ENCODE results near the gene KCNE1.

KCNE1 gene

DNA sequence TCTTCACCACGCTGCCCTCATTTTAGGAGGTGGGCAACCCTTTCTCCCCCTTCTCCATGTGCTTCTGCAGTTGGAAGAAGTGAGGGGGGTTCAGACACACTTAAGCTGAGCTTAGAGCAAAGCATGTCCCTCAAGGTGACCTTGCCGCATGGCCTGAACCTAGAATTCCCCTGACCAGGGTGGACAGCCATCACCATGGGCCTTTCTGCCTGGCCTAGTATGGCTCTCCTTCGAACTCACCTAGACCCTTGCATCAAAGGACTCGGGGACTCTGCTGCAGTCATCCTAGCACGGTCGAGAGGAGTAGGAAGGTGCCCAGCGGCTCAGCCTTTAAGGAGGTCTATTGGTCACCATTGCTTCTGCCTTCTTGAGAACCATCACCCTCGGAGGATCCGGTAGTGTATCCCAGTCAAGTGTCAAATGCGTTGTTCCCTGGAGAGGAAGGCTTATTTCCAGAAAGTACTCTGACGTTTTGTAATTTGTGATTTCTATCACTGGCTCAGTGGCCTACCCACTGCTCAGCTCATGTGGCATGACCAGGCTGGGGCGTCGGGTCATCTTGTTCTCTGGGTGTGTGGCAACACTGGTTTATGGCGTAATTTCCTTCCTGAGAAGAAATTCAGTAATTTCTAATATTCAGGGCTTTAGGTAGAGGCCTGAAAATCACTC, at the start of gene KCNE1:
TSS of gene KCNE1 (minus strand) at position 424 of the 669 bp plus-strand sequence. CDS start 62,576 bp downstream, outside the sequence.
- no peaks in the 10 kb centered on the region for H3K9me2 ChIP-seq (replicated peaks; ENCODE audit: insufficient read depth, low read length)
- H2AFZ ChIP-seq (ENCODE audit: low read length) = no peak within 1 kb of the TSS
- TF ChIP-seq, protein P1, sequence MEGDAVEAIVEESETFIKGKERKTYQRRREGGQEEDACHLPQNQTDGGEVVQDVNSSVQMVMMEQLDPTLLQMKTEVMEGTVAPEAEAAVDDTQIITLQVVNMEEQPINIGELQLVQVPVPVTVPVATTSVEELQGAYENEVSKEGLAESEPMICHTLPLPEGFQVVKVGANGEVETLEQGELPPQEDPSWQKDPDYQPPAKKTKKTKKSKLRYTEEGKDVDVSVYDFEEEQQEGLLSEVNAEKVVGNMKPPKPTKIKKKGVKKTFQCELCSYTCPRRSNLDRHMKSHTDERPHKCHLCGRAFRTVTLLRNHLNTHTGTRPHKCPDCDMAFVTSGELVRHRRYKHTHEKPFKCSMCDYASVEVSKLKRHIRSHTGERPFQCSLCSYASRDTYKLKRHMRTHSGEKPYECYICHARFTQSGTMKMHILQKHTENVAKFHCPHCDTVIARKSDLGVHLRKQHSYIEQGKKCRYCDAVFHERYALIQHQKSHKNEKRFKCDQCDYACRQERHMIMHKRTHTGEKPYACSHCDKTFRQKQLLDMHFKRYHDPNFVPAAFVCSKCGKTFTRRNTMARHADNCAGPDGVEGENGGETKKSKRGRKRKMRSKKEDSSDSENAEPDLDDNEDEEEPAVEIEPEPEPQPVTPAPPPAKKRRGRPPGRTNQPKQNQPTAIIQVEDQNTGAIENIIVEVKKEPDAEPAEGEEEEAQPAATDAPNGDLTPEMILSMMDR (IDR thresholded peaks at IDR 0.05; ENCODE audit: low read length) = no peak
- TF ChIP-seq EZH2phosphoT487 (IDR thresholded peaks at IDR 0.05; ENCODE audit: low read length) (no peak), EZH2 (optimal IDR thresholded peaks at IDR 0.05; ENCODE audit: low read depth, low read length) (no peak)
- no peak within 1 kb of the TSS for H3K9ac ChIP-seq (ENCODE audit: low read length)
- H3K27me3 ChIP-seq (replicated peaks; ENCODE audit: insufficient read depth, low read length) = no peaks in the 10 kb centered on the region
- no peak for DNase-seq
- H3K9me3 ChIP-seq (replicated peaks; ENCODE audit: insufficient read depth, low read length) = no peaks in the 10 kb centered on the region
- H4K20me1 ChIP-seq (ENCODE audit: insufficient read depth, low read length) = no peaks in the 10 kb centered on the region
- H3K4me2 ChIP-seq (ENCODE audit: low read depth, low read length) = no peak within 1 kb of the TSS
- H3F3A ChIP-seq (ENCODE audit: insufficient read depth, low read length) = no peaks in the 10 kb centered on the region
- no peak within 1 kb of the TSS for H3K27ac ChIP-seq (ENCODE audit: low read length)
- no peaks in the 10 kb centered on the region for H3K79me2 ChIP-seq (ENCODE audit: low read length)
- H3K4me3 ChIP-seq (ENCODE audit: low read length) = no peak within 1 kb of the TSS
- H3K36me3 ChIP-seq (replicated peaks; ENCODE audit: insufficient read depth, low read length) = no peaks in the 10 kb centered on the region
- H3K4me1 ChIP-seq (ENCODE audit: low read length) = no peaks in the 10 kb centered on the region

GRCh38 chr21:34561806-34562205, 49.8 kb upstream of the KCNE1 start:
- TF ChIP-seq, protein P1 (IDR thresholded peaks at IDR 0.05; ENCODE audit: low read length) = no peak
- TF ChIP-seq EZH2 (optimal IDR thresholded peaks at IDR 0.05; ENCODE audit: low read depth, low read length) = no peak
- no peak for TF ChIP-seq EZH2phosphoT487 (IDR thresholded peaks at IDR 0.05; ENCODE audit: low read length)
- Histone ChIP-seq H3F3A (ENCODE audit: insufficient read depth, low read length) (no peaks in the 10 kb centered on the region), H3K27ac (ENCODE audit: low read length) (no peak overlapping the region), H3K9ac (ENCODE audit: low read length) (no peak overlapping the region), H3K4me1 (ENCODE audit: low read length) (no peaks in the 10 kb centered on the region), H3K4me2 (ENCODE audit: low read depth, low read length) (no peak overlapping the region), H3K36me3 (replicated peaks; ENCODE audit: insufficient read depth, low read length) (no peaks in the 10 kb centered on the region), H3K9me2 (replicated peaks; ENCODE audit: insufficient read depth, low read length) (no peaks in the 10 kb centered on the region), H3K27me3 (replicated peaks; ENCODE audit: insufficient read depth, low read length) (no peaks in the 10 kb centered on the region), H3K79me2 (ENCODE audit: low read length) (no peaks in the 10 kb centered on the region), H3K4me3 (ENCODE audit: low read length) (no peak overlapping the region), H4K20me1 (ENCODE audit: insufficient read depth, low read length) (no peaks in the 10 kb centered on the region), H3K9me3 (replicated peaks; ENCODE audit: insufficient read depth, low read length) (no peaks in the 10 kb centered on the region), H2AFZ (ENCODE audit: low read length) (no peak overlapping the region)
- DNase-seq = no peak

- Histone ChIP-seq H4K20me1 (ENCODE audit: insufficient read depth, low read length) (no peaks in the 10 kb centered on the region), H3K79me2 (ENCODE audit: low read length) (no peaks in the 10 kb centered on the region), H3K36me3 (replicated peaks; ENCODE audit: insufficient read depth, low read length) (no peaks in the 10 kb centered on the region), H2AFZ (ENCODE audit: low read length) (no peak overlapping the region), H3K9me3 (replicated peaks; ENCODE audit: insufficient read depth, low read length) (no peaks in the 10 kb centered on the region), H3K9me2 (replicated peaks; ENCODE audit: insufficient read depth, low read length) (no peaks in the 10 kb centered on the region), H3K27ac (ENCODE audit: low read length) (no peak overlapping the region), H3K27me3 (replicated peaks; ENCODE audit: insufficient read depth, low read length) (no peaks in the 10 kb centered on the region), H3F3A (ENCODE audit: insufficient read depth, low read length) (no peaks in the 10 kb centered on the region), H3K4me2 (ENCODE audit: low read depth, low read length) (no peak overlapping the region), H3K9ac (ENCODE audit: low read length) (no peak overlapping the region), H3K4me1 (ENCODE audit: low read length) (no peaks in the 10 kb centered on the region), H3K4me3 (ENCODE audit: low read length) (no peak overlapping the region)
- DNase-seq = no peak
- TF ChIP-seq EZH2 (optimal IDR thresholded peaks at IDR 0.05; ENCODE audit: low read depth, low read length) (no peak), EZH2phosphoT487 (IDR thresholded peaks at IDR 0.05; ENCODE audit: low read length) (no peak)
- TF ChIP-seq, protein P1 (IDR thresholded peaks at IDR 0.05; ENCODE audit: low read length) = no peak
Observed at GRCh38 chr21:34560609-34561008, 48.6 kb upstream of the KCNE1 start.

All from MM.1S (cell line).